HG02981 (cell line): ENCODE results near the gene CNTNAP2.
"Not testable (repeated sequence)": the region's sequence is repeated elsewhere in the genome, so short reads cannot be mapped to it uniquely, and the experiment has no call there.

ENCODE experiments used
- ATAC-seq: cut with Tn5 transposase; IDR thresholded peaks from one replicate; pipeline ENCODE4 v1.9.1; 2021; ENCODE audit warnings: mild to moderate bottlenecking, moderate library complexity; ENCODE audit not compliant: unreplicated experiment

Gene CNTNAP2

DNA sequence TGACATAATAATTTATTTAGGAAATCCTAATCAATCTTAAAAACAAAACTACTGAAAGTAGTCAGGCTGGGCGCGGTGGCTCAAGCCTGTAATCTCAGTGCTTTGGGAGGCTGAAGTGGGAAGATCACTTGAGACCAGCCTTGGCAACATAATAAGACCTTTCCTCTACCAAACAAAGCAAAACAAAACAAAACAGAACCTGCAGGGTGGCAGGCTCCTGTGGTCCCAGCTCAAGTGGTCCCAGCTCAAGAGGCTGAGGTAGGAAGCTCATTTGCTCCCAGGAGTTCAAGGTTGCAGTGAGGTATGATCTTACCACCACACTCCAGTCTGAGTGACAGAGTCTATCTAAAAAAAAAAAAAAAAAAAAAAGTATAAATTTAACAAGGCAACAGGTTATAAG lies 748.0 kb downstream of the CNTNAP2 start:
- no peak for ATAC-seq

- ATAC-seq, result no peak
Observed at GRCh38 chr7:146865696-146866095, 749.1 kb downstream of the CNTNAP2 start.

DNA sequence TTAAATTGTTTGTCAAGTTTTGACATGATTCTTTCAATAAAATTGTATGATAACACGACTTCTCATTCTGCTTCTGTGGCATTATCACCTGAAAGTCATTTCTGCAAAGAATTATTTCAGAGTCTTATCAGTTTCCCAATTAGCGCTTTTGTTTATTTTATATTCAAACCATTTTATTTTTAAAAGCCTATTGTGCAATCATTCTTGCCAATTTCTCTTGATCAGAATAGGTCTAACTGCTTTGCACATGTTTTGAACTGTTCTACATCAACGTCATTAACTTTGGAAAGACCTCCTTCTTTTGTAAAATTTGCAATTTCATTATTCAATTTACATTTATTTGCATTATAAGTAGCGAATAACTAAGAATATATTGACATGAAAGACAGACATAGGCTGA lies 758.1 kb downstream of the CNTNAP2 start:
- no peak for ATAC-seq

- ATAC-seq, result no peak
Observed at GRCh38 chr7:146875237-146875785, 758.7 kb downstream of the CNTNAP2 start.

DNA sequence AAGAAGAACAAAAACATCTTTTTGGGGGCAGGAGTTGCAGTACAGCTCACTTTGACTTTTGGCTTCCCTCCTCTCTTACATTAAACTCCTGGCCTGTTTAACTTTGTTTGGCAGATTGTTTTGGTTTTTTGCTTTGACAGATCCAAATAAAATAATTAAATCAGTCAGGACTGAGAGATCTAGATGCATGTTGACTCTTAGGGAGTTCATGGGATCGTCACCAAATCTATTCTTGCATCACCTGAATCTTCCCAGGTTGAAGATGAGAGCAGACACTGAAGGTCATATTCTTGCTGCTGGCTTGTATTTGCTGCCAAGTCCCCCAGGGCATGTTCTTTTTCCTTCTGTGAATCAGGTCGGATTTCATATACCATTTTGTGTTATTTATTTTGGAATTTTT lies 759.4 kb downstream of the CNTNAP2 start:
- no peak for ATAC-seq

- no peak for ATAC-seq
Observed at GRCh38 chr7:146876411-146876810, 759.8 kb downstream of the CNTNAP2 start.

- no peak for ATAC-seq
Observed at GRCh38 chr7:146878901-146879300, 762.3 kb downstream of the CNTNAP2 start.

- no peak for ATAC-seq
Observed at GRCh38 chr7:146885231-146885630, 768.6 kb downstream of the CNTNAP2 start.

GRCh38 chr7:146889806-146890555 lies 773.4 kb downstream of the CNTNAP2 start:
- ATAC-seq, result no peak

DNA sequence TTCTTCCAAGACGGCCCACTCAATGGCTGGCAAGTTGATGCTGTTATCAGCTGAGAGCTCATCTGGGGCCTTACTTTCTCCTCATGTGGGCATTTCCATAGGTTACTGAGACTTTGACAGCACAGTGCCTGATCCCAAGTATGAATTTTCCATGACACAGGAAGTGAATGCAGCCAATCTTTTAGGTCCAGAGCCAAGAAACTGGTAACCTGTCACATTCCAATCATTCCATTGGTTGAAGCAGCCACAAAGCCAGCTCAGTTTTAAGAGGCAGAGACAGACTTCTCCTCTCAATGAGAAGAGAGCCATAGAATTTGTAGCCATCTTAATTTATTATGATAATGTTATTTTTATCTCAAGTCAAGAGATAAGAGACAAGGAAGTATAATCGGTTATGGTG lies 775.5 kb downstream of the CNTNAP2 start:
- ATAC-seq, result no peak

DNA sequence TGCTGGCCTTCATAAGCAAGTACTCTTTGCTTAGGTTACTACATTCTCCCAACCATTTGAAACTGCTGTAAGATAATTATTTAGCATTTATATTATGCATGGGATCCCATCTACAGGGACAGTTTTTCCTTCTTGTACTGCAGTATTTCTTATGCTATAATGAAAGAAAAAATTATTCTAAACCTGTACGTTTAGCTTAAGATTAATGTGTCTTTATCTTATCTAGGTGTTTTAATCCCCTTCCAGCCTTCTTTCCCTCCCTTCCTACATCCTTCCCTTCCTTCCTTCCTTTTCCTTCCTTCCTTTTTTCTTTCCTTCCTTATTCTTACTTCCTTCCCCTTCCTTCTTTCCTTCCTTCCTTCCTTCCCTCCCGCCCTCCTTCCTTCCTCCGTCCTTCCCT lies 778.3 kb downstream of the CNTNAP2 start:
- ATAC-seq, result no peak

DNA sequence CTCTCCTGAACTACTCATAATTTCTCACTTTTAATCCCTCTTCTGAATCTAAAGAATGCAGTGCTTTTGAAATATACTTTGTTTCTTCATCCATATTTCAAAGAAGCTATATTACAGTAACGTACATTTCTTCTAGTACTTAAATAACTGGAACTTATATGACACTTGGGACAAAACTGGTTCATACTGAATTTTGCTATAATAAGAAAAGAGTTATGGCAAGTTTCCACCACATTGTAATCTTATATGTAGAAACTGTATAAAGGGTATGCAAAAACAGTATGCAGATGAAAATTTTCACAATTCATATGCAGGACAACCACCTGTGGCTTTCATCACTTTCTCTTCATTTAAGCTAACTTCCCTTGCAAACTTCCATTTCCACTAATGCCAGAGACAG lies 785.7 kb downstream of the CNTNAP2 start:
- no peak for ATAC-seq

- ATAC-seq, result no peak
Observed at GRCh38 chr7:146902728-146903127, 786.1 kb downstream of the CNTNAP2 start.

GRCh38 chr7:146905746-146906145 lies 789.1 kb downstream of the CNTNAP2 start:
- not testable (repeated sequence) for ATAC-seq

DNA sequence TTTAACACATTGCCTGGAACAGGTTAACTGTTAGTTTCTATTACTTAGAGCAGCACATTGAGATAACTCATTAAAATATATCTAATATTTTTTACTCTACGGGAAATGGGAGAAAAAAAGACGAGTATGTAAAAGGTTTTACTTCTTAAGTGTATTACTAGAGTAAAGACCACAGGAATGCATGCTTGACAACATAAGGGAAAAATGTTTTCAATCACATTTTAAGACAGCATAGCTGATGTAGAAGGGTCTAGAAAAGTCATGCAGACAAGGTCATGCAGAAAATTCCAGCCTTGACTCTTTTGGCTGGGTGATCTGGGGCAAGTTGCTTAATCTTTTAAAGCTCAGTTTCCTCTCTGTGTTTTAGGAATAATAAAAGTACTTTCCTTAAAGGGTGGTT lies 806.2 kb downstream of the CNTNAP2 start:
- ATAC-seq, result no peak

GRCh38 chr7:146926841-146927240 lies 810.2 kb downstream of the CNTNAP2 start:
- no peak for ATAC-seq

- no peak for ATAC-seq
Observed at GRCh38 chr7:146937836-146938235, 821.2 kb downstream of the CNTNAP2 start.

- ATAC-seq, result no peak
Observed at GRCh38 chr7:146943483-146943882, 826.9 kb downstream of the CNTNAP2 start.

GRCh38 chr7:146948703-146949102 lies 832.1 kb downstream of the CNTNAP2 start:
- no peak for ATAC-seq

GRCh38 chr7:146956321-146956720 lies 839.7 kb downstream of the CNTNAP2 start:
- ATAC-seq, result no peak

GRCh38 chr7:146956853-146957252 lies 840.3 kb downstream of the CNTNAP2 start:
- no peak for ATAC-seq

DNA sequence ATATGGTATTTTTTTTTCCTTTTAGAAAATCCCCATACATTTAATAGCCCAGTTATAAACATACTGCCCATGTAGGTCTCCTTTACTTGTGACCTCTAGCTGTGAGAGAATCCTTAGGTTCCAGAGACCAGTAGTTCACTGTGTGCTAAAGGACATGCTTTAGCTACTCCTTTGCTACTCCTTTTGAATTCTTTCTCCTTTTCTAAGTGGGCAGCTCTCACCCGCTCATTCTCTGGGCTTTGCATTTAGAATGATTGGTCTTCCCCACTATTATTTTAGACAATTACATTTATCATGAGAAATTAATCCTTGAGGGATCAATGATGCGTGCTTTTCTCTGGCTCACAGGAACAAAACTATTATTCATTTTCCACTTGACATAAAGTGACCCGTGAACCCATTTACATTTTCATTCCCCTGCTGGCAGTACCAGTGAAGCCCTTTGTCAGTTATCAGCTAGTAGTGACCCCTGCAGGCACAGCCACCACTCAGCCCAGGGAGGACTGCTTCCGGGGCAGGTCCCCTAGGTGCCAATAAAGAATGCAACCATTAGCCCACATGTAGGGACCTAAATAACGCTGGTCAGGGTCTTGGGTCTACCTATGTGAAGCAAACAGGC lies 844.3 kb downstream of the CNTNAP2 start:
- ATAC-seq, result no peak
